Endothelial cell of umbilical vein (primary cell): ENCODE measurements around the gene LDLRAD4. TPM values are rescaled to one million over a fixed set of nuclear protein-coding genes. Genes with fewer than 3 reads are reported as not detected.

Experiments
- BruUV-seq: library from RNA; stranded (reverse); fragments of 400-500 nt; replicated peaks from 2 replicates; lab custom pipeline; 2021; lab: Mats Ljungman, UMichigan
- CTCF ChIA-PET: fragments of 300-600, 350-600 bp; sonication (Branson Sonifier 250); formaldehyde crosslinking; loops from one replicate; lab custom pipeline; 2021; ENCODE audit warnings: antibody characterized with exemption, inconsistent platforms; lab: Charles Lee
- POLR2A ChIA-PET: fragments of 300-600, 350-600 bp; sonication (Branson Sonifier 250); formaldehyde crosslinking; loops from one replicate; lab custom pipeline; 2021; ENCODE audit warnings: antibody characterized with exemption, inconsistent platforms; lab: Charles Lee
- DNase-seq: peaks from one replicate; pipeline ENCODE4 v3.0.0-alpha.2; 2011; ENCODE audit warnings: low read depth, low spot score
- FAIRE-seq: peaks from 2 replicates; lab custom pipeline; 2011; peaks lifted over from hg19 to GRCh38; lab: Jason Lieb, UNC
- H2AFZ ChIP-seq: 2 replicates; pipeline ENCODE4 v1.6.0; 2012; ENCODE audit warnings: low read depth, low read length, control low read depth, inconsistent platforms
- H3K27ac ChIP-seq: 2 replicates; pipeline ENCODE4 v1.5.1; 2011; ENCODE audit warnings: low read depth, mild to moderate bottlenecking, control low read depth, low read length, moderate library complexity; ENCODE audit not compliant: insufficient read depth
- H3K27me3 ChIP-seq, 2 experiments: 2 replicates each; pipeline versions ENCODE4 v1.6.0 to v1.6.1; 2011; ENCODE audit warnings: low read length in 2 of 2, mixed read lengths in 1 of 2; ENCODE audit not compliant: control insufficient read depth in 2 of 2, insufficient read depth in 2 of 2
- H3K36me3 ChIP-seq, 2 experiments: 2 replicates in 1 of 2; 3 replicates in 1 of 2; pipeline ENCODE4 v1.5.1; 2011; ENCODE audit warnings: low read length in 2 of 2, mild to moderate bottlenecking in 1 of 2, moderate library complexity in 1 of 2; ENCODE audit not compliant: control insufficient read depth in 2 of 2, insufficient read depth in 2 of 2; ENCODE audit errors: extremely low read depth in 1 of 2
- H3K4me1 ChIP-seq: 3 replicates; pipeline ENCODE4 v1.5.1; 2011; ENCODE audit warnings: mild to moderate bottlenecking, low read length; ENCODE audit not compliant: control insufficient read depth, insufficient read depth; ENCODE audit errors: extremely low read depth
- H3K4me2 ChIP-seq: 2 replicates; pipeline ENCODE4 v1.6.1; 2011; ENCODE audit warnings: low read length, control low read depth, mixed read lengths; ENCODE audit not compliant: insufficient read depth
- H3K4me3 ChIP-seq, 3 experiments: fragments of 200-600 bp in 1 of 3; sonication (generic), shearing (Covaris generic) in 1 of 3; replicated peaks in 1 of 3; 2 replicates each; pipeline ENCODE4 v1.5.1; 2011 to 2016; ENCODE audit warnings: control low read depth in 3 of 3, low read length in 3 of 3, mild to moderate bottlenecking in 2 of 3, inconsistent platforms in 1 of 3, low read depth in 1 of 3, moderate library complexity in 1 of 3; ENCODE audit not compliant: insufficient read depth in 1 of 3
- H3K79me2 ChIP-seq: 2 replicates; pipeline ENCODE4 v1.6.0; 2012; ENCODE audit warnings: low read length, inconsistent platforms; ENCODE audit not compliant: control insufficient read depth, insufficient read depth
- H3K9ac ChIP-seq: replicated peaks from 2 replicates; pipeline ENCODE3; 2011; ENCODE audit warnings: low read length, control low read depth; ENCODE audit not compliant: insufficient read depth; ENCODE audit errors: extremely low read depth
- H3K9me1 ChIP-seq: replicated peaks from 3 replicates; pipeline ENCODE4 v1.6.0; 2011; ENCODE audit warnings: mild to moderate bottlenecking, low read length; ENCODE audit not compliant: control insufficient read depth, insufficient read depth; ENCODE audit errors: extremely low read depth
- H3K9me3 ChIP-seq: replicated peaks from 2 replicates; pipeline ENCODE4 v1.5.1; 2012; ENCODE audit warnings: low read length, inconsistent platforms; ENCODE audit not compliant: control insufficient read depth, insufficient read depth
- H4K20me1 ChIP-seq: replicated peaks from 2 replicates; pipeline ENCODE3; 2011; ENCODE audit warnings: mild to moderate bottlenecking, low read length; ENCODE audit not compliant: control insufficient read depth, insufficient read depth; ENCODE audit errors: extremely low read depth
- EZH2 ChIP-seq: IDR thresholded peaks from 2 replicates; pipeline ENCODE4 v1.6.1; 2012; ENCODE audit warnings: borderline replicate concordance, low read depth, mild to moderate bottlenecking, moderate library complexity, low read length, inconsistent platforms; ENCODE audit not compliant: severe bottlenecking
- FOS ChIP-seq: IDR thresholded peaks from 2 replicates; pipeline ENCODE4 v1.6.1; 2011; ENCODE audit warnings: mild to moderate bottlenecking, low read length, moderate library complexity, borderline replicate concordance; ENCODE audit not compliant: insufficient read depth
- GATA2 ChIP-seq: IDR thresholded peaks from 2 replicates; pipeline ENCODE4 v1.7.0; 2011; ENCODE audit warnings: low read depth, mild to moderate bottlenecking, moderate library complexity, mixed read lengths, low read length; ENCODE audit not compliant: insufficient read length, insufficient read depth
- JUN ChIP-seq: IDR thresholded peaks from 2 replicates; pipeline ENCODE4 v1.6.1; 2011; ENCODE audit warnings: borderline replicate concordance, low read depth; ENCODE audit not compliant: insufficient read length, insufficient read depth
- MYC ChIP-seq: IDR thresholded peaks from one replicate; pipeline ENCODE4 v1.6.1; 2011; ENCODE audit warnings: mild to moderate bottlenecking, low read depth, low read length
- POLR2A ChIP-seq: IDR thresholded peaks from 2 replicates; pipeline ENCODE4 v1.6.1; 2012; ENCODE audit warnings: low read depth, mild to moderate bottlenecking, control low read depth, low read length
- POLR2AphosphoS5 ChIP-seq: IDR thresholded peaks from 2 replicates; pipeline ENCODE4 v1.6.1; 2012; ENCODE audit warnings: low read depth, mild to moderate bottlenecking, control low read depth, low read length, moderate library complexity; ENCODE audit not compliant: insufficient read depth
- dilution Hi-C: fragments of 300-500 bp; cut with MboI; formaldehyde crosslinking; loops from one replicate; pipeline ENCODE4 v1.15.0; 2019; ENCODE audit warnings: low sequenced_read_pairs; ENCODE audit not compliant: extremely low pct_ligation_motif_present
- intact Hi-C: fragments of 100-400 bp; cut with micrococcal nuclease; formaldehyde crosslinking; loops from one replicate; pipeline ENCODE4 v1.10.0; 2022
- polyA plus RNA-seq, 4 experiments: library from polyadenylated mRNA; depleted of rRNA in 3 of 4; stranded (reverse) in 3 of 4; unstranded in 1 of 4; fragments of >200 nt; gene quantifications; 2 replicates each; pipeline versions ENCODE4 v1.2.1 to v1.2.3, GENCODE V29; 2011 to 2012; ENCODE audit warnings: missing spikeins in 1 of 4
- total RNA-seq: library from RNA; stranded (reverse); gene quantifications from 2 replicates; pipeline ENCODE4 v1.2.3, GENCODE V29; 2021
- TF ChIP-seq, protein P1 (sequence below): IDR thresholded peaks from 2 replicates; pipeline ENCODE4 v1.6.1; 2011; ENCODE audit not compliant: insufficient read depth, insufficient read length
- TF ChIP-seq, protein P2 (sequence below), 2 donors: IDR thresholded peaks; 1 replicate in 1 of 2; 2 replicates in 1 of 2; pipeline ENCODE4 v1.5.1; 2011; ENCODE audit warnings: low read length in 2 of 2, mild to moderate bottlenecking in 2 of 2, moderate library complexity in 2 of 2, control low read depth in 1 of 2, inconsistent platforms in 1 of 2, low read depth in 1 of 2; ENCODE audit not compliant: insufficient read depth in 1 of 2; ENCODE audit errors: extremely low read depth in 1 of 2

LDLRAD4 gene
- total and polyA plus RNA-seq, 2 donors (not counting 3 experiments of a cell fraction or from before 2014, with no cell fraction given) = 5.2 to 6.5 TPM

DNA sequence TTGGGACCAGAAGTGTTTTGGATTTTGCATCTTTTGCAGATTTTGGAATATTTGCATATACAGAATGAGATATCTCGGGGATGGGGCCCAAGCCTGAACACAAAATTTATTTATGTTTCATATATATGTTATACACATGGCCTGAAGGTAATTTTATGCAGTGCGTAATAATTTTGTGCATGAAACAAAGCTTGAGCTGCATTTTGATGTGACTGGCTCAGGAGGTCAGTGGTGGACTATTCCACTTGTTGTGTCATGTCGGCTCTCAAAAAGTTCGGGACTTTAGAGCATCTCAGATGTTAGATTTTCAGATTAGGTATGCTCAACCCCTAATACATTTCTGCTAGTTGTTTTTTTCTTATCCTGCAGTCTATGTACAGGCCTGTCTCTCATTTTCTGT is 362.4 kb downstream of the LDLRAD4 start:
- no TSS peak for BruUV-seq
- intact Hi-C loops (no loop called here), dilution Hi-C loops (no loop called here)
- no peak overlapping the region for H2AFZ ChIP-seq
- TF ChIP-seq, protein P1, sequence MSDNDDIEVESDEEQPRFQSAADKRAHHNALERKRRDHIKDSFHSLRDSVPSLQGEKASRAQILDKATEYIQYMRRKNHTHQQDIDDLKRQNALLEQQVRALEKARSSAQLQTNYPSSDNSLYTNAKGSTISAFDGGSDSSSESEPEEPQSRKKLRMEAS = no peak
- TF ChIP-seq GATA2 (no peak), POLR2AphosphoS5 (no peak), JUN (no peak)
- H3K4me1 ChIP-seq = no peaks in the 10 kb centered on the region
- CTCF ChIA-PET = interaction anchor here (2.4 kb wide), 1 partner anchor 23 kb away, joined by 8 read pairs; no protein-coding TSS in a partner anchor
- no peak overlapping the region for H3K27ac ChIP-seq
- H3K27me3 ChIP-seq = peaks cover 4% of the 10 kb centered on the region in 2 experiments
- H3K4me2 ChIP-seq = no peak overlapping the region
- H3K79me2 ChIP-seq = no peaks in the 10 kb centered on the region
- H3K36me3 ChIP-seq = no peaks in the 10 kb centered on the region
- H3K9ac ChIP-seq = no peak overlapping the region
- H4K20me1 ChIP-seq = no peaks in the 10 kb centered on the region
- DNase-seq (no peak), FAIRE-seq (no peak)
- POLR2A ChIA-PET = no interaction called here
- H3K9me1 ChIP-seq = no peaks in the 10 kb centered on the region
- H3K4me3 ChIP-seq = no peak overlapping the region
- H3K9me3 ChIP-seq = no peaks in the 10 kb centered on the region

DNA sequence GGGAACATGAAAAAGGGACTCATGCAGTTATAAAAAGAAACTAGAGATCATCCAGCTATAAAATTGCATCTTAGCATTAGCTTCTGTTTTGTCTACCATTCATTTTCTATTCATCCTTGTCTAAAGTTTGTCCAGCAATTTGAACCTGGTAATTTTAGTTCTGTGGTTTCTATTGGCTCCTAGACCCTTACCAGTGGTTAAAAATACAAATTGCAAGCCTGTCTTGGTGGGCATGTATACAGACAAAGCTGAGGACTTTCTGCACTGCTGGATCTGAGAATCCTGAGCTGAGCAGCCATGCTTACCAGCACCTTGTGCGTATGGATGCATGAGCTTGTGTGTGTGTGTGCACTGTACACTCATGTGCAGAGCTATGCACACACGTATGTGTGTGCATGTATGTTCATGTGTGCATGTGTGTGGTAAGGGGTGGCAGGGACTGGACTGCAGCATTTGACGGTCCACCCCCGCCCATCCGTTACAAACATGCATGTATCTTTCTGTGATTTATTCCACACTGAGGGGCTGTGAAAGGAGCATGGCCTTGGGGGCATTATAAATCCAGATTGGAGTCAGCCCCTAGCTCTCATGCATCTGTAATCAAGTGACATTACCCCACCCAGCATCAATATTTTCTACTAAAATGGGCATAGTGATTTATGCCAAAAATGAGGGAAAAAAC is 363.1 kb downstream of the LDLRAD4 start:
- no peaks in the 10 kb centered on the region for H4K20me1 ChIP-seq
- POLR2A ChIA-PET = no interaction called here
- no TSS peak for BruUV-seq
- intact Hi-C loops (no loop called here), dilution Hi-C loops (no loop called here)
- FAIRE-seq (no peak), DNase-seq (no peak)
- no peaks in the 10 kb centered on the region for H3K36me3 ChIP-seq
- H3K4me2 ChIP-seq = no peak overlapping the region
- H2AFZ ChIP-seq = no peak overlapping the region
- no peaks in the 10 kb centered on the region for H3K9me1 ChIP-seq
- H3K27ac ChIP-seq = no peak overlapping the region
- H3K4me1 ChIP-seq = no peaks in the 10 kb centered on the region
- TF ChIP-seq POLR2A (no peak), JUN (no peak), EZH2 (no peak), GATA2 (no peak), FOS (no peak), MYC (no peak), POLR2AphosphoS5 (no peak)
- TF ChIP-seq, protein P2, sequence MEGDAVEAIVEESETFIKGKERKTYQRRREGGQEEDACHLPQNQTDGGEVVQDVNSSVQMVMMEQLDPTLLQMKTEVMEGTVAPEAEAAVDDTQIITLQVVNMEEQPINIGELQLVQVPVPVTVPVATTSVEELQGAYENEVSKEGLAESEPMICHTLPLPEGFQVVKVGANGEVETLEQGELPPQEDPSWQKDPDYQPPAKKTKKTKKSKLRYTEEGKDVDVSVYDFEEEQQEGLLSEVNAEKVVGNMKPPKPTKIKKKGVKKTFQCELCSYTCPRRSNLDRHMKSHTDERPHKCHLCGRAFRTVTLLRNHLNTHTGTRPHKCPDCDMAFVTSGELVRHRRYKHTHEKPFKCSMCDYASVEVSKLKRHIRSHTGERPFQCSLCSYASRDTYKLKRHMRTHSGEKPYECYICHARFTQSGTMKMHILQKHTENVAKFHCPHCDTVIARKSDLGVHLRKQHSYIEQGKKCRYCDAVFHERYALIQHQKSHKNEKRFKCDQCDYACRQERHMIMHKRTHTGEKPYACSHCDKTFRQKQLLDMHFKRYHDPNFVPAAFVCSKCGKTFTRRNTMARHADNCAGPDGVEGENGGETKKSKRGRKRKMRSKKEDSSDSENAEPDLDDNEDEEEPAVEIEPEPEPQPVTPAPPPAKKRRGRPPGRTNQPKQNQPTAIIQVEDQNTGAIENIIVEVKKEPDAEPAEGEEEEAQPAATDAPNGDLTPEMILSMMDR (IDR thresholded peaks at IDR 0.05; ENCODE audit: extremely low read depth in 1 of 2, insufficient read depth in 1 of 2, low read depth in 1 of 2, low read length in 2 of 2) = no peak
- TF ChIP-seq, protein P1 = no peak
- no peak overlapping the region for H3K4me3 ChIP-seq
- no peaks in the 10 kb centered on the region for H3K9me3 ChIP-seq
- no peak overlapping the region for H3K9ac ChIP-seq
- CTCF ChIA-PET = interaction anchor here (1.4 to 2.4 kb wide), 2 partner anchors 23 to 37 kb away, joined by 3 to 8 read pairs; no protein-coding TSS in a partner anchor
- H3K79me2 ChIP-seq = no peaks in the 10 kb centered on the region
- H3K27me3 ChIP-seq = peaks cover 4% of the 10 kb centered on the region in 2 experiments
